IMR-90 (cell line): Measurements from ENCODE around the gene FCRL5. TPM values are rescaled to one million over a fixed set of nuclear protein-coding genes. Genes with fewer than 3 reads are reported as not detected.

Experiments used
- ATAC-seq: fragments of 200-7000 bp; cut with Tn5 transposase; 2 replicates; pipeline ENCODE4 v1.9.1; 2020; ENCODE audit warnings: low read depth, mild to moderate bottlenecking, moderate library complexity
- BruUV-seq: library from RNA; stranded (reverse); fragments of 400-500 nt; replicated peaks from 2 replicates; lab custom pipeline; 2021; lab: Mats Ljungman, UMichigan
- CTCF ChIA-PET: fragments of 300-600 bp; formaldehyde crosslinking; extraction: SDS; loops from one replicate; lab custom pipeline; 2021; ENCODE audit warnings: antibody characterized with exemption; lab: Yijun Ruan, JAX
- POLR2A ChIA-PET: fragments of 300-600 bp; sonication (Branson Sonifier 250); formaldehyde crosslinking; loops from one replicate; lab custom pipeline; 2022; ENCODE audit warnings: antibody characterized with exemption; ENCODE audit not compliant: unreplicated experiment; lab: Charles Lee
- DNase-seq: peaks from one replicate; pipeline ENCODE4 v3.0.0; 2013
- H2AFZ ChIP-seq: replicated peaks from 2 replicates; pipeline ENCODE3; 2013; ENCODE audit warnings: low read length, mild to moderate bottlenecking; ENCODE audit not compliant: poor library complexity
- H2AK5ac ChIP-seq: 2 replicates; pipeline ENCODE4 v1.6.1; 2013; ENCODE audit warnings: low read depth, low read length, inconsistent platforms
- H2AK9ac ChIP-seq: replicated peaks from 2 replicates; pipeline ENCODE3; 2013; ENCODE audit warnings: mild to moderate bottlenecking, low read depth, low read length, moderate library complexity; ENCODE audit not compliant: poor library complexity
- H2BK120ac ChIP-seq: 2 replicates; pipeline ENCODE4 v1.6.1; 2013; ENCODE audit warnings: low read depth, low read length, inconsistent platforms
- H2BK15ac ChIP-seq: 3 replicates; pipeline ENCODE4 v1.6.1; 2013; ENCODE audit warnings: low read depth, low read length, inconsistent platforms
- H2BK20ac ChIP-seq: 2 replicates; pipeline ENCODE4 v1.6.1; 2013; ENCODE audit warnings: low read depth, mild to moderate bottlenecking, inconsistent platforms, low read length, moderate library complexity
- H2BK5ac ChIP-seq: 2 replicates; pipeline ENCODE4 v1.6.1; 2013; ENCODE audit warnings: mild to moderate bottlenecking, low read depth, low read length, inconsistent platforms; ENCODE audit not compliant: poor library complexity, severe bottlenecking
- H3K14ac ChIP-seq: replicated peaks from 2 replicates; pipeline ENCODE4 v1.6.1; 2013; ENCODE audit warnings: low read depth, low read length, inconsistent platforms
- H3K18ac ChIP-seq: 2 replicates; pipeline ENCODE4 v1.6.1; 2013; ENCODE audit warnings: low read depth, low read length, control low read depth
- H3K23ac ChIP-seq: 2 replicates; pipeline ENCODE4 v1.6.1; 2013; ENCODE audit warnings: low read depth, low read length, inconsistent platforms
- H3K27ac ChIP-seq: 2 replicates; pipeline ENCODE4 v1.5.1; 2013; ENCODE audit warnings: mild to moderate bottlenecking, control low read depth, low read length; ENCODE audit not compliant: insufficient read depth
- H3K27me3 ChIP-seq: 2 replicates; pipeline ENCODE4 v1.6.1; 2013; ENCODE audit warnings: low read length; ENCODE audit not compliant: control insufficient read depth, insufficient read depth
- H3K36me3 ChIP-seq: 2 replicates; pipeline ENCODE4 v1.6.1; 2013; ENCODE audit warnings: low read length, mixed read lengths; ENCODE audit not compliant: control insufficient read depth, insufficient read depth
- H3K4ac ChIP-seq: 2 replicates; pipeline ENCODE4 v1.6.1; 2013; ENCODE audit warnings: low read depth, low read length, inconsistent platforms
- H3K4me1 ChIP-seq: 2 replicates; pipeline ENCODE4 v1.6.1; 2013; ENCODE audit warnings: low read length, mixed read lengths; ENCODE audit not compliant: control insufficient read depth, insufficient read depth
- H3K4me2 ChIP-seq: 2 replicates; pipeline ENCODE4 v1.6.1; 2013; ENCODE audit warnings: low read depth, mild to moderate bottlenecking, control low read depth, low read length, moderate library complexity
- H3K4me3 ChIP-seq: 2 replicates; pipeline ENCODE4 v1.5.1; 2013; ENCODE audit warnings: low read depth, mild to moderate bottlenecking, control low read depth, low read length, moderate library complexity; ENCODE audit not compliant: insufficient read depth
- H3K56ac ChIP-seq: 2 replicates; pipeline ENCODE4 v1.6.1; 2013; ENCODE audit warnings: low read length, inconsistent platforms; ENCODE audit not compliant: insufficient read depth; ENCODE audit errors: extremely low read depth
- H3K79me1 ChIP-seq, 2 experiments: 2 replicates each; pipeline ENCODE4 v1.6.1; 2013; ENCODE audit warnings: low read length in 2 of 2, inconsistent platforms in 1 of 2, low read depth in 1 of 2
- H3K9ac ChIP-seq: 2 replicates; pipeline ENCODE4 v1.6.1; 2013; ENCODE audit warnings: low read depth, low read length, control low read depth
- H3K9me1 ChIP-seq: 2 replicates; pipeline ENCODE4 v1.6.1; 2013; ENCODE audit warnings: low read length, inconsistent platforms; ENCODE audit not compliant: insufficient read depth
- H3K9me3 ChIP-seq: 2 replicates; pipeline ENCODE4 v1.6.1; 2013; ENCODE audit warnings: low read length; ENCODE audit not compliant: control insufficient read depth, insufficient read depth
- H4K20me1 ChIP-seq: 2 replicates; pipeline ENCODE4 v1.6.1; 2013; ENCODE audit warnings: low read length, inconsistent platforms; ENCODE audit not compliant: insufficient read depth
- H4K5ac ChIP-seq: 2 replicates; pipeline ENCODE4 v1.6.1; 2013; ENCODE audit warnings: mild to moderate bottlenecking, low read depth, low read length, control low read depth
- H4K8ac ChIP-seq, 2 experiments: 2 replicates each; pipeline ENCODE4 v1.6.1; 2013; ENCODE audit warnings: low read depth in 2 of 2, low read length in 2 of 2, control low read depth in 1 of 2, inconsistent platforms in 1 of 2
- H4K91ac ChIP-seq: 2 replicates; pipeline ENCODE4 v1.6.1; 2013; ENCODE audit warnings: low read depth, low read length, inconsistent platforms; ENCODE audit not compliant: insufficient read depth
- BHLHE40 ChIP-seq: fragments of 150-350 bp; IDR thresholded peaks from 2 replicates; pipeline ENCODE4 v1.6.1; 2016; ENCODE audit warnings: mild to moderate bottlenecking, low read depth, low read length
- CEBPB ChIP-seq: IDR thresholded peaks from 2 replicates; pipeline ENCODE4 v1.6.1; 2012; ENCODE audit warnings: low read depth, low read length, improper control_type of control experiment
- ELK1 ChIP-seq: fragments of 150-350 bp; IDR thresholded peaks from 2 replicates; pipeline ENCODE4 v1.6.1; 2016; ENCODE audit warnings: low read depth, mild to moderate bottlenecking, low read length, moderate library complexity, borderline replicate concordance
- FOS ChIP-seq: fragments of 150-350 bp; IDR thresholded peaks from 2 replicates; pipeline ENCODE4 v1.6.1; 2016; ENCODE audit warnings: low read depth, low read length
- MAZ ChIP-seq: IDR thresholded peaks from 2 replicates; pipeline ENCODE4 v1.6.1; 2012; ENCODE audit warnings: low read depth, mild to moderate bottlenecking, low read length, improper control_type of control experiment, moderate library complexity, borderline replicate concordance
- MXI1 ChIP-seq: IDR thresholded peaks from 2 replicates; pipeline ENCODE4 v1.6.1; 2012; ENCODE audit warnings: low read depth, mild to moderate bottlenecking, low read length, moderate library complexity, borderline replicate concordance
- NFE2L2 ChIP-seq: fragments of 150-350 bp; IDR thresholded peaks from 2 replicates; pipeline ENCODE4 v1.6.1; 2016; ENCODE audit warnings: low read depth, mild to moderate bottlenecking, low read length
- POLR2A ChIP-seq: IDR thresholded peaks from 2 replicates; pipeline ENCODE4 v1.6.1; 2012; ENCODE audit warnings: mild to moderate bottlenecking, low read depth, low read length
- RAD21 ChIP-seq: IDR thresholded peaks from 2 replicates; pipeline ENCODE4 v1.6.1; 2012; ENCODE audit warnings: low read length, improper control_type of control experiment
- RCOR1 ChIP-seq: IDR thresholded peaks from 2 replicates; pipeline ENCODE4 v1.6.1; 2012; ENCODE audit warnings: mild to moderate bottlenecking, low read length, improper control_type of control experiment; ENCODE audit not compliant: insufficient replicate concordance
- SMC3 ChIP-seq: fragments of 150-350 bp; IDR thresholded peaks from 2 replicates; pipeline ENCODE4 v1.6.1; 2016; ENCODE audit warnings: low read depth, mild to moderate bottlenecking, antibody characterized with exemption, low read length, moderate library complexity
- WGBS, 2 experiments: methylation state at CpG; one replicate each; pipeline versions ENCODE4 v1.1.5 to v1.1.7; 2013; ENCODE audit warnings: missing lambda C conversion rate in 2 of 2; ENCODE audit not compliant: insufficient read length in 1 of 2; ENCODE audit errors: extremely low coverage in 2 of 2; 5-methylcytosine and 5-hydroxymethylcytosine counted together
- dilution Hi-C: fragments of 300-500 bp; cut with HindIII; formaldehyde crosslinking; loops from one replicate; pipeline ENCODE4 v1.14.3; 2018; ENCODE audit warnings: low sequenced_read_pairs; ENCODE audit not compliant: unreplicated experiment
- in situ Hi-C: fragments of 300-500 bp; cut with MboI; formaldehyde crosslinking; loops from 3 replicates; pipeline ENCODE4 v1.14.3; 2019; ENCODE audit warnings: low sequenced_read_pairs, inconsistent platforms, mixed read lengths
- intact Hi-C: fragments of 100-400 bp; cut with micrococcal nuclease; formaldehyde crosslinking; loops from 2 replicates; pipeline ENCODE4 v1.10.0; 2022
- polyA plus RNA-seq, 3 experiments: library from polyadenylated mRNA; depleted of rRNA; stranded (reverse); fragments of >200 nt; gene quantifications; 2 replicates each; pipeline ENCODE4 v1.2.3, GENCODE V29; 2012; ENCODE audit warnings: low replicate concordance in 1 of 3
- total RNA-seq: library from RNA; depleted of rRNA; stranded (reverse); fragments of >200 nt; gene quantifications from 2 replicates; pipeline ENCODE4 v1.2.3, GENCODE V29; 2012
- TF ChIP-seq, protein P1 (sequence below): conservative IDR thresholded peaks from 2 replicates; pipeline ENCODE4 v1.5.1; 2012; ENCODE audit warnings: mild to moderate bottlenecking, low read depth, low read length, improper control_type of control experiment
- TF ChIP-seq, protein P2 (sequence below): fragments of 150-350 bp; IDR thresholded peaks from 2 replicates; pipeline ENCODE4 v1.6.1; 2017; ENCODE audit warnings: mild to moderate bottlenecking, antibody characterized with exemption, low read length, low read depth

FCRL5 gene
- total and polyA plus RNA-seq, 2 of the 4 experiments (the other 2 are of a cell fraction), result not detected

DNA sequence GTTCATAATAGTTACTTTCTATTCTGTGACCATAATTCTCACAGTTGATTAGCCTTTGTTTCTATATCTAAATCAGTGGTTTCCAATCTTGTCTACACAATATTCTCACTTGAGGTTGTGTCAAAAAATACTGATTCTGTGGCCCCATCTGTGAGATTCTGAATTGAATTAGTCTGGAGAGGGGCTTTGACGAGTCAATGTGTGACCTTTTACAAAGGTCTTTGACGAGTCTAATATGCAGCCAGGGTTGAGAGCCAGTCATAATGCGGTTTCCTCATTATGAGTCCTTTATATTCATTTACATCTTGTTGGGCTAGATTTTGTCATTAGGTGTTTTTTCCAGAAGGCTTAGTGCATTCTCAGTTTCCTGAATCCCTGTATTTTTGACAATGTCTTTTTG lies 19.7 kb downstream of the FCRL5 start:
- intact Hi-C loops (no loop called here), in situ Hi-C loops (no loop called here), dilution Hi-C loops (no loop called here)
- H2AFZ ChIP-seq, result no peak overlapping the region
- H2AK5ac ChIP-seq, result no peak overlapping the region
- no peak overlapping the region for H2AK9ac ChIP-seq
- no peak overlapping the region for H2BK5ac ChIP-seq
- H2BK20ac ChIP-seq, result no peak overlapping the region
- H2BK120ac ChIP-seq, result no peak overlapping the region
- H3K9ac ChIP-seq, result no peak overlapping the region
- H3K4ac ChIP-seq, result no peak overlapping the region
- no peaks in the 10 kb centered on the region for H4K20me1 ChIP-seq
- H4K91ac ChIP-seq, result no peak overlapping the region
- no peak overlapping the region for H2BK15ac ChIP-seq
- POLR2A ChIA-PET, result no interaction called here
- no peak overlapping the region for H3K56ac ChIP-seq
- no peaks in the 10 kb centered on the region for H3K27me3 ChIP-seq
- H4K5ac ChIP-seq, result no peak overlapping the region
- H3K18ac ChIP-seq, result no peak overlapping the region
- no peaks in the 10 kb centered on the region for H3K9me1 ChIP-seq
- no peak overlapping the region for H3K27ac ChIP-seq
- H3K36me3 ChIP-seq, result no peaks in the 10 kb centered on the region
- H3K23ac ChIP-seq, result no peak overlapping the region
- no peaks in the 10 kb centered on the region for H3K4me1 ChIP-seq
- no peaks in the 10 kb centered on the region for H3K9me3 ChIP-seq
- DNase-seq (no peak), ATAC-seq (no peak)
- no peak overlapping the region for H4K8ac ChIP-seq
- no peaks in the 10 kb centered on the region for H3K79me1 ChIP-seq
- no CpG with 5 or more reads among the region's 3 CpGs for WGBS, 2 experiments
- H3K4me2 ChIP-seq, result no peak overlapping the region
- TF ChIP-seq BHLHE40 (no peak), CEBPB (no peak), ELK1 (no peak), RAD21 (no peak), RCOR1 (no peak), FOS (no peak), NFE2L2 (no peak), POLR2A (no peak), MXI1 (no peak), SMC3 (no peak), MAZ (no peak)
- TF ChIP-seq, protein P1, sequence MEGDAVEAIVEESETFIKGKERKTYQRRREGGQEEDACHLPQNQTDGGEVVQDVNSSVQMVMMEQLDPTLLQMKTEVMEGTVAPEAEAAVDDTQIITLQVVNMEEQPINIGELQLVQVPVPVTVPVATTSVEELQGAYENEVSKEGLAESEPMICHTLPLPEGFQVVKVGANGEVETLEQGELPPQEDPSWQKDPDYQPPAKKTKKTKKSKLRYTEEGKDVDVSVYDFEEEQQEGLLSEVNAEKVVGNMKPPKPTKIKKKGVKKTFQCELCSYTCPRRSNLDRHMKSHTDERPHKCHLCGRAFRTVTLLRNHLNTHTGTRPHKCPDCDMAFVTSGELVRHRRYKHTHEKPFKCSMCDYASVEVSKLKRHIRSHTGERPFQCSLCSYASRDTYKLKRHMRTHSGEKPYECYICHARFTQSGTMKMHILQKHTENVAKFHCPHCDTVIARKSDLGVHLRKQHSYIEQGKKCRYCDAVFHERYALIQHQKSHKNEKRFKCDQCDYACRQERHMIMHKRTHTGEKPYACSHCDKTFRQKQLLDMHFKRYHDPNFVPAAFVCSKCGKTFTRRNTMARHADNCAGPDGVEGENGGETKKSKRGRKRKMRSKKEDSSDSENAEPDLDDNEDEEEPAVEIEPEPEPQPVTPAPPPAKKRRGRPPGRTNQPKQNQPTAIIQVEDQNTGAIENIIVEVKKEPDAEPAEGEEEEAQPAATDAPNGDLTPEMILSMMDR, result no peak
- TF ChIP-seq, protein P2, sequence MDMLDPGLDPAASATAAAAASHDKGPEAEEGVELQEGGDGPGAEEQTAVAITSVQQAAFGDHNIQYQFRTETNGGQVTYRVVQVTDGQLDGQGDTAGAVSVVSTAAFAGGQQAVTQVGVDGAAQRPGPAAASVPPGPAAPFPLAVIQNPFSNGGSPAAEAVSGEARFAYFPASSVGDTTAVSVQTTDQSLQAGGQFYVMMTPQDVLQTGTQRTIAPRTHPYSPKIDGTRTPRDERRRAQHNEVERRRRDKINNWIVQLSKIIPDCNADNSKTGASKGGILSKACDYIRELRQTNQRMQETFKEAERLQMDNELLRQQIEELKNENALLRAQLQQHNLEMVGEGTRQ, result no peak
- no peak overlapping the region for H3K4me3 ChIP-seq
- H3K14ac ChIP-seq, result no peak overlapping the region
- no TSS peak for BruUV-seq
- CTCF ChIA-PET, result no interaction called here
